Neural cell (in vitro differentiated cells): Measurements from ENCODE around the gene AMZ1. TPM values are rescaled to one million over a fixed set of nuclear protein-coding genes. Genes with fewer than 3 reads are reported as not detected.

Experiments used
- H2AFZ ChIP-seq: fragments of 200-600, 300-800 bp; sonication (generic), shearing (Covaris generic); 2 replicates; pipeline ENCODE4 v1.6.0; 2014; ENCODE audit warnings: low read depth, mild to moderate bottlenecking, antibody characterized with exemption, low read length, moderate library complexity
- H3F3A ChIP-seq: fragments of 200-600 bp; shearing (Covaris generic); 2 replicates; pipeline ENCODE4 v1.6.1; 2016; ENCODE audit warnings: mild to moderate bottlenecking, moderate library complexity, mixed read lengths, antibody characterized with exemption, low read length; ENCODE audit not compliant: insufficient read depth, poor library complexity, severe bottlenecking
- H3K27ac ChIP-seq: fragments of 200-600, 300-800 bp; sonication (generic), shearing (Covaris generic); 2 replicates; pipeline ENCODE4 v1.5.1; 2014; ENCODE audit warnings: mild to moderate bottlenecking, low read length, moderate library complexity
- H3K27me3 ChIP-seq: fragments of 300-800, 200-600 bp; sonication (generic), shearing (Covaris generic); 2 replicates; pipeline ENCODE4 v1.6.0; 2014; ENCODE audit warnings: mild to moderate bottlenecking, low read depth, low read length, moderate library complexity; ENCODE audit not compliant: insufficient read depth
- H3K36me3 ChIP-seq: fragments of 300-800, 200-600 bp; sonication (generic), shearing (Covaris generic); 2 replicates; pipeline ENCODE4 v1.5.1; 2014; ENCODE audit warnings: mild to moderate bottlenecking, antibody characterized with exemption, low read length, moderate library complexity; ENCODE audit not compliant: insufficient read depth
- H3K4me2 ChIP-seq: fragments of 300-800, 200-600 bp; sonication (generic), shearing (Covaris generic); 2 replicates; pipeline ENCODE4 v1.6.0; 2014; ENCODE audit warnings: mild to moderate bottlenecking, low read length
- H3K4me3 ChIP-seq: fragments of 300-800, 200-600 bp; sonication (generic), shearing (Covaris generic); 2 replicates; pipeline ENCODE4 v1.5.1; 2014; ENCODE audit warnings: mild to moderate bottlenecking, low read length, moderate library complexity
- H3K79me2 ChIP-seq: fragments of 200-600 bp; shearing (Covaris generic); replicated peaks from 2 replicates; pipeline ENCODE4 v1.6.0; 2014; ENCODE audit warnings: mild to moderate bottlenecking, low read length, moderate library complexity; ENCODE audit not compliant: insufficient read depth
- H3K9ac ChIP-seq: fragments of 300-800, 200-600 bp; sonication (generic), shearing (Covaris generic); 2 replicates; pipeline ENCODE4 v1.6.1; 2016; ENCODE audit warnings: mild to moderate bottlenecking, low read length, mixed read lengths
- H3K9me2 ChIP-seq: fragments of 200-600 bp; shearing (Covaris generic); 2 replicates; pipeline ENCODE4 v1.6.1; 2016; ENCODE audit warnings: mild to moderate bottlenecking, low read length, mixed read lengths; ENCODE audit not compliant: insufficient read depth
- H3K9me3 ChIP-seq: fragments of 200-600, 300-800 bp; sonication (generic), shearing (Covaris generic); 2 replicates; pipeline ENCODE4 v1.6.1; 2016; ENCODE audit warnings: mild to moderate bottlenecking, mixed run types, low read length, moderate library complexity, mixed read lengths
- H4K20me1 ChIP-seq: fragments of 200-600 bp; shearing (Covaris generic); 2 replicates; pipeline ENCODE4 v1.6.1; 2016; ENCODE audit warnings: mild to moderate bottlenecking, mixed run types; ENCODE audit not compliant: insufficient read depth
- CTCF ChIP-seq: fragments of 450-650 bp; IDR thresholded peaks from 2 replicates; pipeline ENCODE4 v1.5.1; 2014; ENCODE audit warnings: antibody characterized with exemption, mild to moderate bottlenecking, moderate library complexity; ENCODE audit not compliant: poor library complexity, severe bottlenecking
- EP300 ChIP-seq: fragments of 450-650 bp; conservative IDR thresholded peaks from 2 replicates; pipeline ENCODE4 v1.6.1; 2014; ENCODE audit warnings: antibody characterized with exemption, mild to moderate bottlenecking, moderate library complexity; ENCODE audit not compliant: poor library complexity, severe bottlenecking
- EZH2 ChIP-seq: fragments of 200-600, 300-800 bp; shearing (Covaris generic), sonication (generic); IDR thresholded peaks from 2 replicates; pipeline ENCODE4 v1.6.1; 2014; ENCODE audit warnings: antibody characterized with exemption, low read length, borderline replicate concordance, mild to moderate bottlenecking; ENCODE audit not compliant: insufficient read depth, poor library complexity, severe bottlenecking
- MXI1 ChIP-seq: fragments of 450-650 bp; conservative IDR thresholded peaks from 2 replicates; pipeline ENCODE4 v1.6.1; 2014; ENCODE audit warnings: antibody characterized with exemption, mild to moderate bottlenecking; ENCODE audit not compliant: poor library complexity, severe bottlenecking
- POLR2AphosphoS5 ChIP-seq: IDR thresholded peaks from 2 replicates; pipeline ENCODE4 v1.6.1; 2012
- RAD21 ChIP-seq: fragments of 450-650 bp; conservative IDR thresholded peaks from 2 replicates; pipeline ENCODE4 v1.6.1; 2014; ENCODE audit warnings: antibody characterized with exemption, mild to moderate bottlenecking, moderate library complexity
- REST ChIP-seq: IDR thresholded peaks from 2 replicates; pipeline ENCODE4 v1.6.1; 2012; ENCODE audit warnings: borderline replicate concordance
- SMC3 ChIP-seq: fragments of 450-650 bp; conservative IDR thresholded peaks from 2 replicates; pipeline ENCODE4 v1.6.1; 2014; ENCODE audit warnings: antibody characterized with exemption, mild to moderate bottlenecking, moderate library complexity; ENCODE audit not compliant: poor library complexity
- TAF1 ChIP-seq: IDR thresholded peaks from 2 replicates; pipeline ENCODE4 v1.6.1; 2012; ENCODE audit warnings: low read depth
- polyA plus RNA-seq: library from polyadenylated mRNA; depleted of rRNA; stranded (reverse); fragments of >200 nt; gene quantifications from 2 replicates; pipeline ENCODE4 v1.2.3, GENCODE V29; 2014

Gene AMZ1
- polyA plus RNA-seq, 1 donor from 2014 or later, result not detected

- Histone ChIP-seq H3K36me3 (peaks cover 5% of the 10 kb centered on the region), H3F3A (no peaks in the 10 kb centered on the region), H2AFZ (no peak overlapping the region), H3K79me2 (no peaks in the 10 kb centered on the region), H3K9me3 (no peaks in the 10 kb centered on the region), H3K4me2 (no peak overlapping the region), H3K4me3 (no peak overlapping the region), H3K9me2 (no peaks in the 10 kb centered on the region), H3K27ac (no peak overlapping the region), H3K9ac (no peak overlapping the region), H3K27me3 (no peaks in the 10 kb centered on the region), H4K20me1 (no peaks in the 10 kb centered on the region)
- no peak for TF ChIP-seq SMC3
- no peak for TF ChIP-seq POLR2AphosphoS5
- no peak for TF ChIP-seq CTCF
- TF ChIP-seq RAD21, result no peak
- TF ChIP-seq REST, result no peak
- no peak for TF ChIP-seq TAF1
- TF ChIP-seq EZH2, result no peak
- TF ChIP-seq MXI1, result no peak
- no peak for TF ChIP-seq EP300
Measured at GRCh38 chr7:2724453-2725177, 36.6 kb downstream of the AMZ1 start.

GRCh38 chr7:2725178-2726105 lies 37.4 kb downstream of the AMZ1 start:
- Histone ChIP-seq H3K79me2 (no peaks in the 10 kb centered on the region), H3K9me3 (no peaks in the 10 kb centered on the region), H3K27ac (no peak overlapping the region), H3K36me3 (peaks cover 5% of the 10 kb centered on the region), H3K9me2 (no peaks in the 10 kb centered on the region), H3K4me3 (no peak overlapping the region), H3F3A (no peaks in the 10 kb centered on the region), H2AFZ (no peak overlapping the region), H4K20me1 (no peaks in the 10 kb centered on the region), H3K27me3 (no peaks in the 10 kb centered on the region), H3K4me2 (no peak overlapping the region), H3K9ac (no peak overlapping the region)
- no peak for TF ChIP-seq SMC3
- TF ChIP-seq REST, result no peak
- no peak for TF ChIP-seq EZH2
- TF ChIP-seq EP300, result no peak
- no peak for TF ChIP-seq MXI1
- TF ChIP-seq TAF1, result no peak
- TF ChIP-seq POLR2AphosphoS5, result no peak
